ENCODE measurements around the gene MET.
"Not testable (repeated sequence)": the region's sequence is repeated elsewhere in the genome, so short reads cannot be mapped to it uniquely, and the experiment has no call there.

DNA sequence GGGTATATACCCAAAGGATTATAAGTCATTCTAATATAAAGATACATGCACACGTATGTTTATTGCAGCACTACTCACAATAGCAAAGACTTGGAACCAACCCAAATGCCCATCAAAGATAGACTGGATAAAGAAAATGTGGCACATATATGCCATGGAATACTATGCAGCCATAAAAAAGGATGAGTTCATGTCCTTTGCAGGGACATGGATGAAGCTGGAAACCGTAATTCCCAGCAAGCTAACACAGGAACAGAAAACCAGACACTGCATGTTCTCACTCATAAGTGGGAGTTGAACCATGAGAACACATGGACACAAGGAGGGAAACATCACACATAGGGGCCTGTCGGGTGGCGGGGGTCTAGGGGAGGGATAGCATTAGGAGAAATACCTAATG is 79.1 kb downstream of the MET start:
- TF ChIP-seq JUN (IDR thresholded peaks at IDR 0.05; ENCODE audit: low read depth, low read length); POLR2A (IDR thresholded peaks at IDR 0.05; ENCODE audit: control extremely low read depth in 1 of 2, low read depth in 2 of 2, low read length in 2 of 2); POLR2AphosphoS5 (IDR thresholded peaks at IDR 0.05; ENCODE audit: low read depth, low read length); TAF1 (IDR thresholded peaks at IDR 0.05; ENCODE audit: low read depth, low read length); CTCF (IDR thresholded peaks at IDR 0.05; ENCODE audit: control extremely low read depth in 1 of 3, insufficient read depth in 1 of 3, low read depth in 1 of 3, low read length in 3 of 3); BACH1 (IDR thresholded peaks at IDR 0.05; ENCODE audit: low read length): not testable (repeated sequence)
